ENCODE data around the gene KCNQ1.

Gene KCNQ1

DNA sequence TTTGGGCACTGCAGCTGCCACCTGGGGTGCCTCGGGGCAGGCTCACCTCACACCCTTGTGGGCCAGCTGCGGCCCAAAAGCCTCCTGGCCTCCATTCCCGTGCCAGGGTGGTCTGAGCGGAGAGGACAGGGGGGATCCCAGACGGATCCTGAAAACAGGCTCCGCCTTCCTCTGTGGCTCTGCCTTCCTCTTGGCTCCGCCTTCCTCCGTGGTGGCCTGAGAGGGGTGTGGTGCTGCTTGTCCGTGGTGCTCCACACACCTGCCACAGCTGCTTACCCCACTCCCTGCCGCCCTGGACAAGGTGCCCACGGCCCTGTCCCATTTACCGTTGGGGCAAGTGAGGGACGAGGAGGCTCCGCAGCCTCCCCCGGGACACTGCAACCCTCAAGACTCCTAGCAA, 278.1 kb downstream of the KCNQ1 start:
- Mint-ChIP-seq H3K36me3 (ENCODE audit: low read depth) (no peaks in the 10 kb centered on the region), H3K27me3 (no peaks in the 10 kb centered on the region), H3K27ac (no peak overlapping the region), H3K4me3 (no peak overlapping the region), H3K4me1 (ENCODE audit: low read depth) (no peaks in the 10 kb centered on the region), H3K9me3 (no peaks in the 10 kb centered on the region)

DNA sequence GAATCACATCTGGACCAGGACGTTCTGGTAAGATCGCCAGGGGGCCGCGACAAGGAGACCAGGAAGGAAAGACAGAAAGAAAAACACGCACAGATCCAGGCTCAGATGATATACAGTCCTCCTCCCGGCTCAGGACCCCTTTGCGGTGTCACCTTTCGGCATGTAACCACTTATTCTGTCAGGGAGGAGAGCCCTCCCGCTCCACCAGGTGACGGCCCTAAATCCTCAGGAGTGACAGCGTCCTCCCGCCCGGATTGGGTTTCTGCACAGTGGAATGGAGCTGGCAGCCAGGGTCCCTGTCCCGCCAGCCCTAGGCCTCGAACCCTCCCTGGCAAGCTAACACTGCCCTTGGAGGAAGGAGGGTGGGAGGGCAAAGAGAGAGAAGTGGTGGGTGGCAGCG, 279.3 kb downstream of the KCNQ1 start:
- H3K36me3 Mint-ChIP-seq (ENCODE audit: low read depth): no peaks in the 10 kb centered on the region
- no peak overlapping the region for H3K4me3 Mint-ChIP-seq
- no peaks in the 10 kb centered on the region for H3K27me3 Mint-ChIP-seq
- no peaks in the 10 kb centered on the region for H3K9me3 Mint-ChIP-seq
- no peak overlapping the region for H3K27ac Mint-ChIP-seq
- H3K4me1 Mint-ChIP-seq (ENCODE audit: low read depth): no peaks in the 10 kb centered on the region

- Mint-ChIP-seq H3K27me3 (no peaks in the 10 kb centered on the region), H3K36me3 (ENCODE audit: low read depth) (no peaks in the 10 kb centered on the region), H3K4me1 (ENCODE audit: low read depth) (no peaks in the 10 kb centered on the region), H3K4me3 (no peak overlapping the region), H3K9me3 (no peaks in the 10 kb centered on the region), H3K27ac (no peak overlapping the region)
These were observed 280.0 kb downstream of the KCNQ1 start for GRCh38 chr11:2724653-2725367.

DNA sequence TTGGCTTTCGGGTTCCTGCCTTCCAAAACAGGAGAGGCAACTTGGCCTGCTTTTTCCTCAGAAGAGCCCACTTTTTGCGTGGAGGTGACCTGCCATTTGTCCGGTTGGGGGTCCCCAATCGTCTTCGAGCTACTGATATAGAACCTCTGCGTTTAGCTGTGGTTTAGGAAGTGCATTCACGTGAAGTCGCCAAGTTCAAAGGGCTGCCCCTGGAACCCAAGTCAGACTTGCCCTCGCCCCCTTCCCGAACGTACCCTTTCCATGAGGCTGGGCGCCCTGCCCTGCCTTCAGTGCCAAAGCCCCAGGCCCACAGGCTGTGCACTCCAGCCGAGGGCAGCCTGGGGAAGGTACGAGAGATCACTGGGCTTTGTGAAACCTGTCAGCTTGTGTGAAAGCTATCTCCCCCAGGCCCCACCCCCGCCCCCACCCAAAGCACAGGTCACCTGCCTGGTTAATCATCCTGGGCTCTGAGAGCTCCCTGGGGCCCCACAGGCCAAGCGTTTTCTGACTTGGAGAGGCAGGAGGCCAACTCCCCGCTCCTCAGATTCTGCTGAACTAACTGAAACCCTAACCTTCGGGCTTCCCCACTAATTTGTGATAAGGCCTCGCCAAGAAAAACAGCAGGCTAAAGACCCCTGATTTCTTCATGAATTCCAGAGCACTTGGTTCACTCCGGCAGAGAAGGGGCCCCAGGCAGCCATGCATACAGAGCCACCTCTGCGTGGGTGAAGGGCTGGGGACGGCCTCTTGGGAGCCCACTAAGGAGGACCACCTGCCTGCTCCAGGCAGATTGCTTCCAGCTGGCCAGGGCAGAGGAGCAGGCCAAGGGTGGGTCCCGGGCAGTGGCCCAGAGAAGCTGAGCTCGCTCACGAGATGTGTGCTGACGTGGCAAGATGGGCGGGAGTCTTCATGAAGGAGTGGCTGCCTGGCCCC, 280.8 kb downstream of the KCNQ1 start:
- Mint-ChIP-seq H3K27me3 (no peaks in the 10 kb centered on the region), H3K9me3 (no peaks in the 10 kb centered on the region), H3K4me1 (ENCODE audit: low read depth) (no peaks in the 10 kb centered on the region), H3K36me3 (ENCODE audit: low read depth) (no peaks in the 10 kb centered on the region), H3K27ac (no peak overlapping the region), H3K4me3 (no peak overlapping the region)

DNA sequence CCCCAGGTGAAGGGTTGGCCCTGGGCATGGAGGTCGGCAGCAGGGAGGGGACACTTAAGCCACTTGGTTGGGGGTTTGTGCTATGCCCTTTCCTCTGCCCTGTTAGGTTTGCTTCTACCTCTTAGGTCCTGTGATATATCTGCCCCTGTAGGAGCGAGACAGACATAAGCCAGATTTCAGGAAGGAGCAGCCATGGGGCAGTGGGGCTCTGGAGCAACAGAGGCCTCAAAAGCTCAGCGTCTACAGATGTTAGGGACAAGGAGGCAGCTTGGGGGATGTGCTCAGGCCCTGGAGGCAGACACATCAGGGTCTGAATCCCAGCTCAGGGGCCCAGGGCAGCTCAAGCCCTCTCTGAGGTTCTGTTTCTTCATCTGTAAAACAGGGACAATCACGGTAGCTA, 282.2 kb downstream of the KCNQ1 start:
- Mint-ChIP-seq H3K27ac (no peak overlapping the region), H3K9me3 (no peaks in the 10 kb centered on the region), H3K36me3 (ENCODE audit: low read depth) (no peaks in the 10 kb centered on the region), H3K4me1 (ENCODE audit: low read depth) (no peaks in the 10 kb centered on the region), H3K27me3 (no peaks in the 10 kb centered on the region), H3K4me3 (no peak overlapping the region)

DNA sequence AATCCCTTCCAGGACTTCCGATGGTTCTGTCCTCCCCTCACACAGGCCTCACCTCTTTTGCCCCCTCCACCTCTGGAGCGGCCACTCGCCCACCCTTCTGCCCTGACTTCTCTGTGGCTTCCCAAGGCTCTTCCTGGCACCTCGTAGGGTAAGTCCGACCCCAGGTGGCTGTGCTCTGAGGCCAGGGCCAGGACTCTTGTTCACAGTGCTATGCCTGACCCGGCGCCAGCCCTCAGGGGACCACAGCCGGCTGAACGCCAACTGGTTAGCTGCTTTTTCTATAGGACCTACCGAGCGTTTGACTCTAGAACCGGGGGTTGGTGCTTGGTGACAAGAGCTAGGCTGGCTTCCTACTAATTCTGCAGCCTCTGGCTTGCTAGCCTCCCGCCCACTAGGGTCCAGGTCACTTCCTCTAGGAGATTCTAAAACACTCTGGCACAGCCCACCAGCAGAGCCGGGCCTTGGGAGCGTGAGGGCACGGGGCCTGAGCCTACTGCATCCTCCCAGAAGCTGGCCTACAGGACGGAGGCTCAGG, 283.4 kb downstream of the KCNQ1 start:
- no peaks in the 10 kb centered on the region for H3K9me3 Mint-ChIP-seq
- no peaks in the 10 kb centered on the region for H3K27me3 Mint-ChIP-seq
- no peak overlapping the region for H3K4me3 Mint-ChIP-seq
- H3K36me3 Mint-ChIP-seq (ENCODE audit: low read depth): no peaks in the 10 kb centered on the region
- H3K4me1 Mint-ChIP-seq (ENCODE audit: low read depth): no peaks in the 10 kb centered on the region
- no peak overlapping the region for H3K27ac Mint-ChIP-seq

GRCh38 chr11:2728663-2729332, 284.0 kb downstream of the KCNQ1 start:
- H3K4me3 Mint-ChIP-seq: no peak overlapping the region
- no peak overlapping the region for H3K27ac Mint-ChIP-seq
- no peaks in the 10 kb centered on the region for H3K9me3 Mint-ChIP-seq
- no peaks in the 10 kb centered on the region for H3K36me3 Mint-ChIP-seq (ENCODE audit: low read depth)
- H3K27me3 Mint-ChIP-seq: no peaks in the 10 kb centered on the region
- no peaks in the 10 kb centered on the region for H3K4me1 Mint-ChIP-seq (ENCODE audit: low read depth)

DNA sequence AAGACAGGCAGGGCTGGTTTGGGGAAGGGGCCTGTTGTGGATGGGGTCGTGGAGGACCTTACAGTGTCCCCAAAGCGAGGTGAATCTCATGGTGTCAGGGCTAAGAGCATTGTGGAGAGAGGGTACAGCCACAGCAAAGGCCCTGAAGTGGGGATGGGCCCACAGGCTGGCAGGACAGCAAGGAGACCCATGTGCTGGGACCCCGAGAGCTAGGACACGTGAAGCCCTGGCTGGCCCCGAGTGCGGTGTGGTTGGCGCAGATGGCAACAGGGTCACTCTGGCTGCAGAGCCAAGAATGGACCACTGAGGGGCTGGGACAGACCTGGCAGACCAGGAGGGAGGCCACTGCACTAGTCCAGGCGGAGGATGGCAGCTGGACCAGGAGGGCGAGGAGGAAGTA, 285.0 kb downstream of the KCNQ1 start:
- H3K4me1 Mint-ChIP-seq (ENCODE audit: low read depth): no peaks in the 10 kb centered on the region
- H3K36me3 Mint-ChIP-seq (ENCODE audit: low read depth): no peaks in the 10 kb centered on the region
- H3K4me3 Mint-ChIP-seq: no peak overlapping the region
- no peaks in the 10 kb centered on the region for H3K9me3 Mint-ChIP-seq
- no peak overlapping the region for H3K27ac Mint-ChIP-seq
- H3K27me3 Mint-ChIP-seq: no peaks in the 10 kb centered on the region

DNA sequence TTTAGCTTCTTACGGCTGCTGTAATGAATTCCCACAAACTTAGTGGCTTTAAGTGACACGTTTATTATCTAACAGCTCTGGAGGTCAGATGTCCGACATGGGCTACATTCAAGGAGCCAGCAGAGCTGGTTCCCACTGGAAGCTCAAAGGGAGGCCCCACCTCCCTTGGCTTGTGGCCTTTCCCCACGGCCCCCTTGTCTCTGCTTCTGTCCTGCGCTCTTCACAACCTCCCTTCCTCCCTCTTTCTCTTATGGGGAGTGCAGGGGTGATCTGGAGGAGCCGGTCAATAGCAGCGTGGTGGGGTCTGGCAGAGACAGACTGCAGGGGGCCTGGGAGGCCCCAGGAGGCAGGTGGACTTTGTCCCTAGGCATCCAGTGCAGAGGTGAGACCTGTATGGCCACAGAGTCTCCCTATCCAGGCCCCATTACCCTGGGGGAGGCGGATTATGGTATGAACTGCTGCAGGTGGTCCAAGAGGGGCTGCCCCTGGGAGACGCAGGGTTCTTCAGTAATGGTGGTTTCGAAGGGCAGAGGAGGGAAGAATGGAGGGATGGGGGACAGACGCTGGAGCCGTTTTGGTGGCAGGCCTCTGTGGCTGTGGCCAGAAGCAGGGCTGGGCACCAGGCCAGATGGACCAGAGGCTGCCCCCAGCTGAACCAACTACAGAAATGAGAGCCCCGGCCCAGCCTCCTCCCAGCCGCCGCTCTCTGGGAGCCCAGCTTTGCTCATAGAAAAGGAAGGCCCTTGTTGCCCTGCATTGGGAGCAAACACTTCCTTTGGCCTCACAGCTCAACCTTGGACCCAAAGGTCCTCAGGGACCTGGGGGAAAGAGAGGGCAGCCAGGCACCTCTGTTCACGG, 285.7 kb downstream of the KCNQ1 start:
- Mint-ChIP-seq H3K27ac (no peak overlapping the region), H3K27me3 (no peaks in the 10 kb centered on the region), H3K4me3 (no peak overlapping the region), H3K36me3 (ENCODE audit: low read depth) (no peaks in the 10 kb centered on the region), H3K9me3 (no peaks in the 10 kb centered on the region), H3K4me1 (ENCODE audit: low read depth) (no peaks in the 10 kb centered on the region)

DNA sequence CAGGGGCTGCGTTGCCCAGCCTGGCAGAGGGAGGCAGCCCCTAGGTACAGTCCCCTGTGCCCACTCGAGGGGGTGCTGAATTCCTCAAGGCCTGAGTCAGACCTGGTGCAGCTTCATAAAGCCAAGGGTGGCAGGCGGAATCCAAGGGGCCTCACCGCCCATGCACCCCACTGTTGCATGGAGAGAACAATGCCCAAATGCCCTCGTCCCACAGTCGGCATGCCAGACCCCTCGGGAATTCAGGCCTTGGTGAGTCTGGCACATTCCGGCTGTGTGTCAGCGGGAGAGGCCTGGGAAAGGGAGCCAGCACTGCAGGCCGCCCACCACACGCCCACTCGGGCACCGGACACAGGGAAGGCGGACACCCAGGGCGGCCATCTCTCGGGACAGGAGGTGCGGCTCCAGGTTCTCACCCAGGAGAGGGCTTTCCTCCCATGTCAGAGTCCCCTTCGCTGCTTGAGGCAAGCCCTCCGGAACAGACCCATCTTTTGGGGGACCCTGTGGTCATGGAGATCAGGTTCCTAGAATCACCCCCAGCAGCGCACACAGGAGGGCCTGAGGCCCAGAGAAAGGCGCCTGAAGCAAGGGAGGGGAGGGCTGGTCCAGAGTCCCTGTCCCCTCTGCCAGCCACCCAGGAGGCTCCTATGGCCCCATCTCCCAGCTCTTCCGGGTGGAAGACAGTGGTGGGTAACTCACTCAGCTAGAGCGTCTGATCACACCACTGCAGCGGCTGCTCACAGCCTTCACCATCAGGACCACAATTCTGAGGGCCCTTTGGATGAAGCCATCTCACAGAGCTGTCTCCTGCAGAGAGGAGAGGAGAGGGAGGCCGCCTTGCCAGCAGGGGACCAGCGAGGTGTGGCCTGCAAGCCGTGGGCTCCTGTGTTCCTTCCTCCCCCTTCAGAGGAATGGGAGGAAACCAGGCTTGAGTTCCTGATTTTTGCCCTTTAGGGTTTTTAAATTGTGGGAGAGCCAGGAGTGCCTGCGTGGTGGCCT, 286.6 kb downstream of the KCNQ1 start:
- H3K36me3 Mint-ChIP-seq (ENCODE audit: low read depth): no peaks in the 10 kb centered on the region
- H3K9me3 Mint-ChIP-seq: no peaks in the 10 kb centered on the region
- no peaks in the 10 kb centered on the region for H3K4me1 Mint-ChIP-seq (ENCODE audit: low read depth)
- H3K4me3 Mint-ChIP-seq: no peak overlapping the region
- no peak overlapping the region for H3K27ac Mint-ChIP-seq
- H3K27me3 Mint-ChIP-seq: no peaks in the 10 kb centered on the region

DNA sequence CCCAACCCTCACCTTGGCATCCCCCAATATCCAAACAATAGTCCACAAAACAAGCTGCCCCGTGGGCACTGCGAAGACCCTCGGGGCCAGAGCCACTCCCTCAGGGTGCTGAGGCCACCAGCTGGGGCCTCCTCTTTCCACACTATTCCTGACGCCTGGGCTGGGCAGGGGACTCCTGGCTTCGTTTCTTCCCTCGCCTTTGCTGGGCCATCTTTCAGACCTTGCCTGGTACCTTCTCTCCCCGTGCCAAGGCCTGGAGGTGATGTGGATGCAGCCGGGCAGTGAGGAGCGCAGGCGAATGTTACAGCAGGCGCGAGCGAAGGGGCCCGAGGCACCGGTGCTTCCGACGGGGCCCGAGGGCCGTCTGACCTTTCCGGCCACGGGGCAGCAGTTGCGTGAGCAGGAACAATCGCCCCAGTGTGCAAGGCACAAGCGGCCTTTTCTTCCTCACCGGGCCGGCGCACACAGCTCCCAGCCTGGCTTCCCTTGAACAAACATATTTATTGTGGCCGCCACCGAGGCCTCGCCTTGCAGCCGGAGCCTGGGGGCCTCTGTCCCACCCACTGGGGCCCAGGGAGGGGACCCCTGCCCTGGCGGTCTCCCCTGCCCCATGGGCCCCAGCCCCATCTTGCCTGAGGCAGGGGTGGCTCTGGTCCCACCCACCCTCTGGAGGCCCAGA, 287.6 kb downstream of the KCNQ1 start:
- no peaks in the 10 kb centered on the region for H3K36me3 Mint-ChIP-seq (ENCODE audit: low read depth)
- H3K27ac Mint-ChIP-seq: no peak overlapping the region
- H3K4me3 Mint-ChIP-seq: no peak overlapping the region
- no peaks in the 10 kb centered on the region for H3K9me3 Mint-ChIP-seq
- no peaks in the 10 kb centered on the region for H3K4me1 Mint-ChIP-seq (ENCODE audit: low read depth)
- H3K27me3 Mint-ChIP-seq: no peaks in the 10 kb centered on the region

DNA sequence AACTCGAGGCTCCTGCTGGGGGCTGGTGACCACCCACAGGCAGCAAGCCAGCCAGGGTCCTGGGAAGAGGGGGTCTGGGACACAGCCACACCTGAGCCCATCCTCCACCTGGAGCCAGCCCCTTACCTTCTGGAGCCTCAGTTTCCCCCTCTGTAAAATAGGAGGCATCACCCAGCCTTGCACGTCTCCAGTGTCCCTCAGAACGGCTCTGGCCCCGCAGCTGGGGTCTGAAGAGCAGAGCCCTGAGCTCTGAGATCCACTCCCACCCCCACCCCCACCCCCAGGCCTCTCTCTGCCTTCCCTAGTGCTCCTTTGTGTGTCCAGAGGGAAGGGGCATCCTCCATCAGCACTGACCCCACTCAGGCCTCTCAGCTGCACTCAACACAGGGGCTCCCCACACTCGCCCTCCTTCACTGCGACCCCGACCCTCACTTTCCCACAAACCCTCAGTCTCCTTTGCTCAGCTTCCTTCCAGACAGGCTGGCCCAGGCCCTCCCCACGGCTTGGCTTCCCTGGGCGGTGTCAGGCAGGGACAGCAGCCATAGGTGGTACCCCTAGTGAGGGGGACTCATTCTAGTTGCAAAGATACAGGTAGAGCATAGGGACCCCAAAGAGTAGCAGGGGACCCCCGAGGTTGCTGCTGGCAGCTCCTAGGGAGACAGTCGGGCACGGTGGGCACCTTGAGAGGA, 288.3 kb downstream of the KCNQ1 start:
- H3K27ac Mint-ChIP-seq: no peak overlapping the region
- no peak overlapping the region for H3K4me3 Mint-ChIP-seq
- no peaks in the 10 kb centered on the region for H3K36me3 Mint-ChIP-seq (ENCODE audit: low read depth)
- H3K9me3 Mint-ChIP-seq: no peaks in the 10 kb centered on the region
- H3K4me1 Mint-ChIP-seq (ENCODE audit: low read depth): no peaks in the 10 kb centered on the region
- H3K27me3 Mint-ChIP-seq: no peaks in the 10 kb centered on the region

All from stimulated activated naive CD8-positive, alpha-beta T cell treated with anti-CD3 and anti-CD28 coated beads, Interleukin-15, Interleukin-2, amounts not matched to agents 100 ng/mL and 50 ng/mL, for 24 hours (primary cell).